Calu3 (cell line): ENCODE results near the gene RNF208. TPM values are rescaled to one million over a fixed set of nuclear protein-coding genes. Genes with fewer than 3 reads are reported as not detected.

ENCODE experiments used
- Bru-seq: library from RNA; stranded (reverse); fragments of 400-500 nt; gene quantifications from one replicate; lab custom pipeline; 2021; lab: Mats Ljungman, UMichigan
- BruChase-seq, 2 experiments: library from RNA; stranded (reverse); fragments of 400-500 nt; gene quantifications; one replicate each; lab custom pipeline; 2021; lab: Mats Ljungman, UMichigan
- BruUV-seq: library from RNA; stranded (reverse); fragments of 400-500 nt; replicated peaks from 2 replicates; lab custom pipeline; 2021; lab: Mats Ljungman, UMichigan
- CTCF ChIA-PET: fragments of 300-600 bp; sonication (Branson Sonifier 250); formaldehyde crosslinking; loops from one replicate; lab custom pipeline; 2022; ENCODE audit warnings: antibody characterized with exemption; lab: Charles Lee
- DNase-seq: peaks from one replicate; pipeline ENCODE4 v3.0.0; 2022
- H3K27ac Mint-ChIP-seq: one replicate; pipeline ENCODE4 v1.8.0; 2022; ENCODE audit warnings: mixed read lengths; ENCODE audit not compliant: unreplicated experiment
- H3K27me3 Mint-ChIP-seq: one replicate; pipeline ENCODE4 v1.8.0; 2022; ENCODE audit warnings: mixed read lengths; ENCODE audit not compliant: unreplicated experiment
- H3K36me3 Mint-ChIP-seq: one replicate; pipeline ENCODE4 v1.8.0; 2022; ENCODE audit warnings: mild to moderate bottlenecking, moderate library complexity, mixed read lengths; ENCODE audit not compliant: insufficient read depth, unreplicated experiment
- H3K4me1 Mint-ChIP-seq: one replicate; pipeline ENCODE4 v1.8.0; 2022; ENCODE audit warnings: mild to moderate bottlenecking, low read depth, mixed read lengths; ENCODE audit not compliant: unreplicated experiment
- H3K4me3 Mint-ChIP-seq: one replicate; pipeline ENCODE4 v1.8.0; 2022; ENCODE audit warnings: mild to moderate bottlenecking, low read depth, moderate library complexity, mixed read lengths; ENCODE audit not compliant: unreplicated experiment
- H3K9me3 Mint-ChIP-seq: one replicate; pipeline ENCODE4 v1.8.0; 2022; ENCODE audit warnings: low read depth, mixed read lengths; ENCODE audit not compliant: unreplicated experiment
- CTCF ChIP-seq: fragments of 200-600 bp; IDR thresholded peaks from one replicate; pipeline ENCODE4 v1.8.0; 2022; ENCODE audit warnings: antibody characterized with exemption; ENCODE audit not compliant: unreplicated experiment
- intact Hi-C: fragments of 100-400 bp; cut with micrococcal nuclease; formaldehyde crosslinking; loops from one replicate; pipeline ENCODE4 v1.10.0; 2022; ENCODE audit not compliant: unreplicated experiment
- long read RNA-seq: library from polyadenylated mRNA; stranded (forward); transcript quantifications from one replicate; pipeline ENCODE4 v2.0.0, GENCODE V29; 2022
- total RNA-seq: library from RNA; stranded (reverse); gene quantifications from 2 replicates; pipeline ENCODE4 v1.2.3, GENCODE V29; 2022

RNF208 gene
- 10.1 and 14.2 TPM in 2 replicates for total RNA-seq
- Bru-seq, nascent RNA: percentile 26 among the genes with signal in this experiment
- percentile 66 among the genes with signal in this experiment for BruChase-seq, experiment 1, labeled RNA remaining after a 6-hour chase
- percentile 58 among the genes with signal in this experiment for BruChase-seq, experiment 2, labeled RNA remaining after a 2-hour chase
- long read RNA-seq, transcript RNF208-201 (1 exons, 1,077 nt): major isoform, 23 of 23 reads
- long read RNA-seq, partial matches to known transcripts: 0 of 23 reads
- long read RNA-seq, other reads (novel, unspliced or antisense): 0 of 23 reads

DNA sequence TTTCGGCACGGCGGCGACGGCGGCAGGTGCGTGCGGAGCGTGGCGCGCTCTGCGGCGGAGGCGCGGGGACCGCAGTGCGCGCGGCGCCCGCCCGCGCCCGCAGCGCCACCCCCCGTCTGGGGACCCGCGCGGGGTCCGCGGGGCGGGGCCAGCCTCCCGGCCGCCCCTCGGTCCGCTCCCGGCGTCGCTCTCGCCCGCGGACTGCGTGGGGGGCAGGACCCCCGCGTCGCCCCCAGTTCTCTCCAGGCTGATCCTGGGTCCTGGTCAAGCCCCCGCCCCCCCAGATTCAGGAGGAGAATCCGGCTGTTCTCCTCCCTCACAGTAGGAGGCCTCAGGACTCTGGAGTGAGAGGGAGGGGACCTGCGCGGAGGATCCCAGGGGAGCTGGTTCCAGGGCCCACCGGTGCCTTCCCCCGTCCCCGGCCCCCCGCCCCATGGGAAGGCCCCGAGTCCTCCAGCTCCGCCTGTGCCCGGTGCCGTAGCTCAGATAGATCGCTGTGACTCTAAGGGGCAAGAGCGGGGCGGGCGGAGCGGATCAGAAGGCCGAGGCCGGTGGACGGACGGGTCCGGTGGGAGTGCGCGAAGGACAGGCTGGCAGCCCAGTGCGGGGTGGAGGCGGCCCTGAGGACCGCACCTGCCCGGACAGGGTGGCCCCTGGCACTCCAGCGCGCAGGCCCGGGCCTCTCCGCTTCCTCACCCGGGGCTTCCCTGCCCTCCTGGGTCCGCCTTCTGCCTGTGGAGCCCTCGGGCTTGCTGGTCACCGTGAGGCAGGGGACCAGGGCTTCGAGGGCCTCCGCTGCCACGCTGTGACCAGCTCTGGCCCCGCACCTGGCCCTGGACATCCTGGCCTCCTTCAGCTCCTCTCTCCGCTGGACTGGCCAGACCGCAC lies at the start of gene RNF208:
RNF208 (minus strand) TSS at position 51 of the 888 bp plus-strand sequence. CDS start 1,028 bp downstream, outside the sequence.
- TF ChIP-seq CTCF: no peak
- BruUV-seq: no TSS peak
- intact Hi-C loops: no loop called here
- H3K4me1 Mint-ChIP-seq: peaks cover 13% of the 10 kb centered on the region
- CTCF ChIA-PET: interaction anchor here (0.5 to 1.4 kb wide), 7 partner anchors 8 to 60 kb away, joined by 3 to 5 read pairs (median 3); partner anchors contain the start of gene TPRN
- H3K4me3 Mint-ChIP-seq: peak within 1 kb of the TSS; percentile 70
- DNase-seq: no peak
- H3K36me3 Mint-ChIP-seq: peaks cover 51% of the 10 kb centered on the region
- no peaks in the 10 kb centered on the region for H3K27me3 Mint-ChIP-seq
- no peaks in the 10 kb centered on the region for H3K9me3 Mint-ChIP-seq
- peak within 1 kb of the TSS; percentile 69 for H3K27ac Mint-ChIP-seq

- TF ChIP-seq CTCF: no peak
- peaks cover 62% of the 10 kb centered on the region for H3K36me3 Mint-ChIP-seq
- H3K9me3 Mint-ChIP-seq: no peaks in the 10 kb centered on the region
- no peak overlapping the region for H3K27ac Mint-ChIP-seq
- no TSS peak for BruUV-seq
- H3K27me3 Mint-ChIP-seq: no peaks in the 10 kb centered on the region
- CTCF ChIA-PET: no interaction called here
- H3K4me3 Mint-ChIP-seq: no peak overlapping the region
- DNase-seq: no peak
- intact Hi-C loops: no loop called here
- peaks cover 22% of the 10 kb centered on the region for H3K4me1 Mint-ChIP-seq
Observed at GRCh38 chr9:137271696-137272076, 49.6 kb upstream of the RNF208 start.

- BruUV-seq: no TSS peak
- Mint-ChIP-seq H3K27me3 (no peaks in the 10 kb centered on the region), H3K36me3 (peaks cover 58% of the 10 kb centered on the region), H3K4me1 (peaks cover 19% of the 10 kb centered on the region), H3K9me3 (no peaks in the 10 kb centered on the region), H3K27ac (no peak overlapping the region), H3K4me3 (no peak overlapping the region)
- CTCF ChIA-PET: no interaction called here
- no peak for TF ChIP-seq CTCF
- intact Hi-C loops: no loop called here
- no peak for DNase-seq
Observed at GRCh38 chr9:137270929-137271695, 49.1 kb upstream of the RNF208 start.

DNA sequence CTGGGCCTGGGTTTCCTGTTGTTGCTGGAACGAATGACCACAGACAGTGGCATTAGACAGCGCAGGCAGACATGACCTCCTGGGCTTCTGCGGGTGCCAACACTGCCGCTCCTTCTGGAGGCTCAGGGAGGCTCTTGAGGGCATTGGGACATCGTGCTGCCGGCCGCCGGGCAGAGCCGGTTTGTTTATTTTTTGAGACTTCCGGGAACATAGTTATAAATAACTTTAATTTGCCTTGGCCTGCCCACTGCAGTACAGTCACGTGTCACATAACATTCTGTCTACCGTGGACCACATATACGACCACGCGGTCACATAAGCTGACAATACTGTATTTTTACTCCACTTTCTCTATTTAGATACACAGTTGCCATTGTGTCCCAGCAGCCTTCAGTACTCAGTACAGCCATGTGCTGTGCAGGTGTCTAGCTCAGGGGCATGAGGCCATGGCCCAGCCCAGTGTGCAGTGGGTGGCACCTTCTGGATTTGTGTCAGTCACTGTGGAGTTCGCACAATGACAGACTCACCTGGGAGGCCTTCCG lies 47.3 kb upstream of the RNF208 start:
- H3K36me3 Mint-ChIP-seq: peaks cover 43% of the 10 kb centered on the region
- no peak for DNase-seq
- H3K27me3 Mint-ChIP-seq: no peaks in the 10 kb centered on the region
- no peaks in the 10 kb centered on the region for H3K9me3 Mint-ChIP-seq
- peaks cover 10% of the 10 kb centered on the region for H3K4me1 Mint-ChIP-seq
- H3K4me3 Mint-ChIP-seq: no peak overlapping the region
- no peak overlapping the region for H3K27ac Mint-ChIP-seq
- no TSS peak for BruUV-seq
- no peak for TF ChIP-seq CTCF
- CTCF ChIA-PET: no interaction called here
- intact Hi-C loops: no loop called here
